GM19397 (cell line): Measurements from ENCODE around the gene PRRT1.
"Not testable (repeated sequence)": the region's sequence is repeated elsewhere in the genome, so short reads cannot be mapped to it uniquely, and the experiment has no call there.

ENCODE experiments used
- ATAC-seq: cut with Tn5 transposase; IDR thresholded peaks from one replicate; pipeline ENCODE4 v1.9.1; 2021; ENCODE audit warnings: mild to moderate bottlenecking, moderate library complexity; ENCODE audit not compliant: unreplicated experiment

PRRT1 gene

DNA sequence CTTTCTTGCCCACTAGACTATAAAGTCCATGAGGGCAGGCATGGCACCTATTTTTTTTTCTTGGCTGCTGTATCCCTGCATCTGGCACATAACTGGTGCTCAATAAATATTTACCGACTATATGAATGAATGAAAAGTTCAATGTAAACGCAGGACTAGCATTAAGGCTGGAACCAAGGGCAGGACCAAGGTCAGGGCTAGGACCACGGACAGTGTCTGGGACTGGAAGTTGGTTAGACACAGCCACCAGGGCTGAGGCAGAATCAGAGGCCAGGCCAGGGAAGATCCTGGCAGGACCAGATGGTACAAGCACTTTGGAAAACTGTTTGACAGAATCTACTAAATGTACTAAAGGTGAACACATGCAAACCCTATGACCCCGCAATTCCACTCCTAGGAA, 46.3 kb downstream of the PRRT1 start:
- ATAC-seq: no peak

DNA sequence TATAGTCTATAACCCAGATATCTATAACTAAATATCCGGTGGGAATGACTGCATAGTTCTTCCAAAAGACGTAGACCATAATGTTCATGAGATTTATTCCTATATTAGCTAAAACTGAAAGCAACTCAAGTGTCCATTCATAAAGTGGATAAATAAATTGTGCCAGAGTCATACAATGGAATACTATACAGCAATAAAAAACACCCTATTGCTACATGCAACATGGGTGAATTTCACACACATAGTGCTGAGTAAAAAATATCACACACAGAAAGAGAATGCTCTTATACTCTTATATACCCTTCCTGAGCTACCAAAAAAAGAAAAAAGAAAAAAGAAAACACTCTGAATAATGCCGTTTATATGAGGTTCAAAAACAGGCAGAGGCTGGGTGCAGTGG, 49.5 kb downstream of the PRRT1 start:
- no peak for ATAC-seq

DNA sequence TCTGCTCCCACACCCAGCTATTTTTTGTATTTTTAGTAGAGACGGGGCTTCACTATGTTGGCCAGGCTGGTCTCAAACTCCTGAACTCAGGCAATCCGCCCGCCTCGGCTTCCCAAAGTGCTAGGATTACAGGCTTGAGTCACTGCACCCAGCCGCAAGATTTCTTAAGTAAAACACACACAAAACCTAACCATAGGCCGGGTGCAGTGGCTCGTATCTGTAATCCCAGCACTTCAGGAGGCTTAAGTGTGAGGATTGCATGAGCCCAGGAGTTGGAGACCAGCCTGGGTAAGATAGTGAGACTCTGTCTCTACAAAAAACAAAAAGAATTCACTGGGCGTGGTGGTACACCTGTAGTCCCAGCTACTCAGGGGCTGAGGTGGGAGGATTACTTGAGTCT, 51.5 kb downstream of the PRRT1 start:
- ATAC-seq: not testable (repeated sequence)
